MM.1S (cell line): Measurements from ENCODE around the gene ZSCAN21.

Experiments used
- DNase-seq: peaks from one replicate; pipeline ENCODE4 v3.0.0-alpha.2; 2015
- H2AFZ ChIP-seq: fragments of 300-600 bp; sonication (generic); 2 replicates; pipeline ENCODE4 v1.6.0; 2016; ENCODE audit warnings: antibody characterized with exemption, low read length
- H3F3A ChIP-seq: fragments of 300-600 bp; sonication (generic); 2 replicates; pipeline ENCODE4 v1.6.1; 2016; ENCODE audit warnings: mild to moderate bottlenecking, antibody characterized with exemption, low read length, moderate library complexity, mixed read lengths; ENCODE audit not compliant: insufficient read depth
- H3K27ac ChIP-seq: fragments of 300-600 bp; sonication (generic); 2 replicates; pipeline ENCODE4 v1.5.1; 2016; ENCODE audit warnings: mild to moderate bottlenecking, low read length
- H3K27me3 ChIP-seq: fragments of 300-600 bp; sonication (generic); replicated peaks from 2 replicates; pipeline ENCODE4 v1.6.0; 2016; ENCODE audit warnings: low read length; ENCODE audit not compliant: insufficient read depth
- H3K36me3 ChIP-seq: fragments of 300-600 bp; sonication (generic); replicated peaks from 2 replicates; pipeline ENCODE4 v1.6.1; 2016; ENCODE audit warnings: mild to moderate bottlenecking, low read length, mixed read lengths; ENCODE audit not compliant: insufficient read depth
- H3K4me1 ChIP-seq: fragments of 300-600 bp; sonication (generic); 2 replicates; pipeline ENCODE4 v1.6.1; 2016; ENCODE audit warnings: low read length, mixed read lengths
- H3K4me2 ChIP-seq: fragments of 300-600 bp; sonication (generic); 2 replicates; pipeline ENCODE4 v1.6.0; 2016; ENCODE audit warnings: low read depth, low read length
- H3K4me3 ChIP-seq: fragments of 300-600 bp; sonication (generic); 2 replicates; pipeline ENCODE4 v1.5.1; 2016; ENCODE audit warnings: low read length, mixed read lengths
- H3K79me2 ChIP-seq: fragments of 300-600 bp; sonication (generic); 2 replicates; pipeline ENCODE4 v1.6.1; 2016; ENCODE audit warnings: mixed run types, low read length, mixed read lengths
- H3K9ac ChIP-seq: fragments of 300-600 bp; sonication (generic); 2 replicates; pipeline ENCODE4 v1.6.1; 2016; ENCODE audit warnings: low read length, mixed read lengths
- H3K9me2 ChIP-seq: fragments of 300-600 bp; sonication (generic); replicated peaks from 2 replicates; pipeline ENCODE4 v1.6.1; 2016; ENCODE audit warnings: mild to moderate bottlenecking, low read length, mixed read lengths; ENCODE audit not compliant: insufficient read depth
- H3K9me3 ChIP-seq: fragments of 300-600 bp; sonication (generic); replicated peaks from 2 replicates; pipeline ENCODE4 v1.6.1; 2016; ENCODE audit warnings: mild to moderate bottlenecking, low read length, mixed read lengths; ENCODE audit not compliant: insufficient read depth
- H4K20me1 ChIP-seq: fragments of 300-600 bp; sonication (generic); 2 replicates; pipeline ENCODE4 v1.6.1; 2016; ENCODE audit warnings: mild to moderate bottlenecking, low read length, moderate library complexity, mixed read lengths; ENCODE audit not compliant: insufficient read depth
- EZH2 ChIP-seq: fragments of 300-600 bp; sonication (generic); optimal IDR thresholded peaks from 2 replicates; pipeline ENCODE3; 2017; ENCODE audit warnings: low read depth, mild to moderate bottlenecking, antibody characterized with exemption, low read length, mixed read lengths
- EZH2phosphoT487 ChIP-seq: fragments of 300-600 bp; sonication (generic); IDR thresholded peaks from 2 replicates; pipeline ENCODE4 v1.6.1; 2018; ENCODE audit warnings: antibody characterized with exemption, low read length
- TF ChIP-seq, protein P1 (sequence below): fragments of 300-600 bp; sonication (generic); IDR thresholded peaks from 2 replicates; pipeline ENCODE4 v1.5.1; 2016; ENCODE audit warnings: antibody characterized with exemption, low read length, mixed read lengths

ZSCAN21 gene

DNA sequence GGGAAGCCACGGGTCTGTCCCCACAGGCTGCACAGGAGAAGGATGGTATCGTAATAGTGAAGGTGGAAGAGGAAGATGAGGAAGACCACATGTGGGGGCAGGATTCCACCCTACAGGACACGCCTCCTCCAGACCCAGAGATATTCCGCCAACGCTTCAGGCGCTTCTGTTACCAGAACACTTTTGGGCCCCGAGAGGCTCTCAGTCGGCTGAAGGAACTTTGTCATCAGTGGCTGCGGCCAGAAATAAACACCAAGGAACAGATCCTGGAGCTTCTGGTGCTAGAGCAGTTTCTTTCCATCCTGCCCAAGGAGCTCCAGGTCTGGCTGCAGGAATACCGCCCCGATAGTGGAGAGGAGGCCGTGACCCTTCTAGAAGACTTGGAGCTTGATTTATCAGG, 26.0 kb upstream of the ZSCAN21 start:
- no peak overlapping the region for H3K9ac ChIP-seq
- no peaks in the 10 kb centered on the region for H4K20me1 ChIP-seq
- H3K4me3 ChIP-seq: no peak overlapping the region
- H3K79me2 ChIP-seq: peaks cover 38% of the 10 kb centered on the region
- no peaks in the 10 kb centered on the region for H3F3A ChIP-seq
- H2AFZ ChIP-seq: no peak overlapping the region
- no peaks in the 10 kb centered on the region for H3K27me3 ChIP-seq
- TF ChIP-seq EZH2phosphoT487 (no peak), EZH2 (no peak)
- TF ChIP-seq, protein P1, sequence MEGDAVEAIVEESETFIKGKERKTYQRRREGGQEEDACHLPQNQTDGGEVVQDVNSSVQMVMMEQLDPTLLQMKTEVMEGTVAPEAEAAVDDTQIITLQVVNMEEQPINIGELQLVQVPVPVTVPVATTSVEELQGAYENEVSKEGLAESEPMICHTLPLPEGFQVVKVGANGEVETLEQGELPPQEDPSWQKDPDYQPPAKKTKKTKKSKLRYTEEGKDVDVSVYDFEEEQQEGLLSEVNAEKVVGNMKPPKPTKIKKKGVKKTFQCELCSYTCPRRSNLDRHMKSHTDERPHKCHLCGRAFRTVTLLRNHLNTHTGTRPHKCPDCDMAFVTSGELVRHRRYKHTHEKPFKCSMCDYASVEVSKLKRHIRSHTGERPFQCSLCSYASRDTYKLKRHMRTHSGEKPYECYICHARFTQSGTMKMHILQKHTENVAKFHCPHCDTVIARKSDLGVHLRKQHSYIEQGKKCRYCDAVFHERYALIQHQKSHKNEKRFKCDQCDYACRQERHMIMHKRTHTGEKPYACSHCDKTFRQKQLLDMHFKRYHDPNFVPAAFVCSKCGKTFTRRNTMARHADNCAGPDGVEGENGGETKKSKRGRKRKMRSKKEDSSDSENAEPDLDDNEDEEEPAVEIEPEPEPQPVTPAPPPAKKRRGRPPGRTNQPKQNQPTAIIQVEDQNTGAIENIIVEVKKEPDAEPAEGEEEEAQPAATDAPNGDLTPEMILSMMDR: no peak
- no peak overlapping the region for H3K27ac ChIP-seq
- H3K9me2 ChIP-seq: no peaks in the 10 kb centered on the region
- H3K4me2 ChIP-seq: no peak overlapping the region
- H3K4me1 ChIP-seq: no peaks in the 10 kb centered on the region
- DNase-seq: no peak
- no peaks in the 10 kb centered on the region; the same call in 1 of the 2 replicates for H3K36me3 ChIP-seq
- no peaks in the 10 kb centered on the region for H3K9me3 ChIP-seq

DNA sequence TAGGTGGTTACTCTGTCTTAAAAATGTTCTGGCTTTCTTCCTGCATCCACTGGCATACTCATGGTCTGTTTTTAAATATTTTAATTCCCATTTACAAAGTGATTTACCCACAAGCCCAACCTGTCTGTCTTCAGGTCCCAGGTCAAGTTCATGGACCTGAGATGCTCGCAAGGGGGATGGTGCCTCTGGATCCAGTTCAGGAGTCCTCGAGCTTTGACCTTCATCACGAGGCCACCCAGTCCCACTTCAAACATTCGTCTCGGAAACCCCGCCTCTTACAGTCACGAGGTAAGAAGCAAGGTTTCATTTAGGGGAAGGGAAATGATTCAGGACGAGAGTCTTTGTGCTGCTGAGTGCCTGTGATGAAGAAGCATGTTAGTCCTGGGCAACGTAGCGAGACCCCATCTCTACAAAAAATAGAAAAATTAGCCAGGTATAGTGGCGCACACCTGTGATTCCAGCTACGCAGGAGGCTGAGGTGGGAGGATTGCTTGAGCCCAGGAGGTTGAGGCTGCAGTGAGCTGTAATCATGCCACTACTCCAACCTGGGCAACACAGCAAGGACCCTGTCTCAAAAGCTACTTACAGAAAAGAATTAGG, 25.5 kb upstream of the ZSCAN21 start:
- no peaks in the 10 kb centered on the region for H3K9me3 ChIP-seq
- H3K27me3 ChIP-seq: no peaks in the 10 kb centered on the region
- H3K36me3 ChIP-seq: no peaks in the 10 kb centered on the region; the same call in 1 of the 2 replicates
- H3K79me2 ChIP-seq: peaks cover 32% of the 10 kb centered on the region
- H2AFZ ChIP-seq: no peak overlapping the region
- no peaks in the 10 kb centered on the region for H3F3A ChIP-seq
- H3K9me2 ChIP-seq: no peaks in the 10 kb centered on the region
- H3K27ac ChIP-seq: no peak overlapping the region
- no peak for DNase-seq
- H4K20me1 ChIP-seq: no peaks in the 10 kb centered on the region
- no peaks in the 10 kb centered on the region for H3K4me1 ChIP-seq
- TF ChIP-seq, protein P1: no peak
- no peak for TF ChIP-seq EZH2phosphoT487
- no peak for TF ChIP-seq EZH2
- no peak overlapping the region for H3K9ac ChIP-seq
- H3K4me2 ChIP-seq: no peak overlapping the region
- H3K4me3 ChIP-seq: no peak overlapping the region

DNA sequence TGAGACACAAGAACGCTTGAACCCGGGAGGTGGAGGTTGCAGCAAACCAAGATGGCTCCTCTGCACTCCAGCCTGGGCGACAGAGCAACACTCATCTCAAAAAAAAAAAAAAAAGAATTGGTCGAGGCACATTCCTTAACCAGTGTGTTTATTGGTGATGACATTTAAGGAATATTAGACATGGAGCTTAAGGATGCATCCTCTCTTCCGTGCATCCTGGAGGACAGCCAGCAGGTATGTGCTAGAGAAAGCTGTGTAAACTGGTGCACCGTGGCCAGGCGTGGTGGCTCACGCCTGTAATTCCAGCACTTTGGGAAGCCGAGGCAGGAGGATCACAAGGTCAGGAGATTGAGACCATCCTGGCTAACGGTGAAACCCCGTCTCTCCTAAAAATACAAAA, 22.4 kb upstream of the ZSCAN21 start:
- DNase-seq: no peak
- H2AFZ ChIP-seq: no peak overlapping the region
- peaks cover 3% of the 10 kb centered on the region; the same call in 1 of the 2 replicates for H3K79me2 ChIP-seq
- no peak overlapping the region for H3K27ac ChIP-seq
- H3F3A ChIP-seq: no peaks in the 10 kb centered on the region
- H3K4me3 ChIP-seq: no peak overlapping the region
- no peaks in the 10 kb centered on the region for H3K27me3 ChIP-seq
- H3K4me2 ChIP-seq: no peak overlapping the region
- no peaks in the 10 kb centered on the region for H4K20me1 ChIP-seq
- TF ChIP-seq EZH2 (no peak), EZH2phosphoT487 (no peak)
- no peaks in the 10 kb centered on the region; the same call in 1 of the 2 replicates for H3K36me3 ChIP-seq
- no peaks in the 10 kb centered on the region for H3K9me2 ChIP-seq
- H3K9me3 ChIP-seq: no peaks in the 10 kb centered on the region
- no peaks in the 10 kb centered on the region for H3K4me1 ChIP-seq
- no peak overlapping the region for H3K9ac ChIP-seq

DNA sequence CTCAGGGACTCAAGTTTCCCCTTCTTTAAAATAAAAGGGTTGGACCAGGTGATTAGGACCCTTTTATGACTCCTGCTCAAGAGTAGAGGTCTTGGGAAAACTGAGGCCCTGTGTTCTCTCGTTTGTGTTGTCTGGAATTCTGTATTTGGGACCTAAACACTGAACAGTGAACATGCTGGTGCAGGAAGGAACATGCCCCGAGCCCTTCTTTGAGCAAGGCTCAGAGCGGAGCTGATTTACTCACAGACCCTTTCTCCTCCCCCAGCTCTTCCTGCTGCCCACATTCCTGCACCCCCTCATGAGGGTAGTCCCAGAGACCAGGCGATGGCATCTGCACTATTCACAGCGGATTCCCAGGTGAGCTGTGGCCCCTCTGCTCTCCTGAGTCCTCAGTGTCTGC, 20.0 kb upstream of the ZSCAN21 start:
- DNase-seq: no peak
- Histone ChIP-seq H3K4me1 (no peaks in the 10 kb centered on the region), H3K9me2 (no peaks in the 10 kb centered on the region), H2AFZ (no peak overlapping the region), H3K79me2 (no peaks in the 10 kb centered on the region), H3K4me3 (no peak overlapping the region), H3K27ac (no peak overlapping the region), H3K27me3 (no peaks in the 10 kb centered on the region), H3K9ac (no peak overlapping the region), H3F3A (no peaks in the 10 kb centered on the region), H4K20me1 (no peaks in the 10 kb centered on the region), H3K4me2 (no peak overlapping the region), H3K36me3 (peaks cover 4% of the 10 kb centered on the region), H3K9me3 (no peaks in the 10 kb centered on the region)
- TF ChIP-seq EZH2 (no peak), EZH2phosphoT487 (no peak)
- TF ChIP-seq, protein P1: no peak
